ENCODE results near the gene MEDAG.

The MEDAG gene

DNA sequence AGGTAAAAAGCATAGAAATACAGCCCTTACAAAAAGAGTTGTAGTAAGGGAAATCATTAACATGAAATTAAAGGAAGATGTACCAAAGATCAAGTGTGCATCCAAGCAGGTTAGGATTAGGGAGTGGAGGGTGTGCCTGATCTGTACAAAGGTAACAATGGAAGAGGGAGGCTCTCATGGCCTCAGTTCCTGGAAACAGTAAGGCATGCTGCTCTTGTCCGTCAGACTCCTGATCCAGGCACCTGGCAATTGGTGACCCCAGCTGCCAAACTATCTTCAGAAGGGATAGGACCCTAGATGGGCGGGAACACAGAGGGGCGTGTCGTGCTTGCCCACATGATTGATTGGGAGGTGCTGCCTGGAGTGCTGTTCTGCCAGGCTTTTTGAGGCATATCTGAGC, 30.9 kb downstream of the MEDAG start:
- DNase-seq (ENCODE audit: low read depth in 2 of 2, low spot score in 1 of 2), result no peak

DNA sequence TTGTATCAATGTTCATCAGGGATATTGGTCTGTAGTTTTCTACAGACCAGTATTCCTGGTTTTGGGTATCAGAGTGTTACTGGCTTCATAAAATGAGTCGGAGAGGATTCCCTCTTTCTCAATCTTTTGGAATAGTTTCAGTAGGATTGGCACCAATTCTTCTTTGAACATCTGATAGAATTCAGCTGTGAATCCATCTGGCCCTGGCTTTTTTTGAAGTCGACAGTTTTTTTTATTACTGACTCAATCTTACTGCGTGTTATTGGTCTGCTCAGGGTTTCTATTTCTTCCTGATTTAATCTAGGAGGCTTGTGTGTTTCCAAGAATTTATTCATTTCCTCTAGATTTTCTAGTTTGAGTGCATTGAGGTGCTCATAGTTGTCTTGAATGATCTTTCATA, 37.8 kb downstream of the MEDAG start:
- no peak for DNase-seq (ENCODE audit: low read depth in 2 of 2, low spot score in 1 of 2)

- no peak for DNase-seq (ENCODE audit: low read depth in 2 of 2, low spot score in 1 of 2)
These were observed 51.3 kb downstream of the MEDAG start for GRCh38 chr13:30957258-30957943.

DNA sequence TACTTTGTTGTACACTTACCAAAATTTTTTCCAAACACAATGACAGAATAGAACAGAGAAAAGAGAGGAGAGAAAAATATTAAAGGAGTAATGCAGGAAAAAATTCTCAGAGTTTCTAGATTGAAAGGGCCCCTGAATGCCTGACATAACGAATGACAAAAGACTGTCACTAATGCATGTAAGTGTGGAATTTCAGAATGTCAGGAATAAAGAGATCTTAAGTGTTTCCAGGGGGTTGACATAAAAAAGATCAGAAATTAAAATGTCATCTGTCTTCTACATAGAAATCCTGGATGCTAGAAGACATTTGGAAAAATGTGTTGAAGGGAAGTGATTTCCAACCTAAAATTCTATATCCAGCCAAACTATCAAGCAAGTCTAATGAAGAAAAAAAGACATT, 53.6 kb downstream of the MEDAG start:
- no peak for DNase-seq (ENCODE audit: low read depth in 2 of 2, low spot score in 1 of 2)

DNA sequence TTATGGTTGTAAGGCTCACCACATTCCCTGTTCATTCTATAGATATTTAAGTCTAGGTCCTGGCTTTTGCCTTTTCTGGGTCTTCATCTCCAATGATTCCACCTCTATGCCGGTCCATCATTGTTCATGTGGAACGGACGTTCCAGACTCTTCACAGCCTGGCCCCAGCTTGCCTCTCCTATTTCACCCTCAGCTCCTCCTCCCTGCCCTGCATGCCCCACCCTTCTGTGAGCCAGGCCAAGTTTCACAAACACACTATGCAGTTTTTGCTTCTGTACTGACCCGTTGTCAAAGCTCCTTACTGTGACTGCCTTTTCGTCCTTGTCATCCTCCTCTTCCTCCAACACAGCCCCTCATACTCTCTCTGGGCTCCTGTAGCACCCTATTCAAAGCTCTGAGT, 57.7 kb downstream of the MEDAG start:
- no peak for DNase-seq (ENCODE audit: low read depth in 2 of 2, low spot score in 1 of 2)

DNA sequence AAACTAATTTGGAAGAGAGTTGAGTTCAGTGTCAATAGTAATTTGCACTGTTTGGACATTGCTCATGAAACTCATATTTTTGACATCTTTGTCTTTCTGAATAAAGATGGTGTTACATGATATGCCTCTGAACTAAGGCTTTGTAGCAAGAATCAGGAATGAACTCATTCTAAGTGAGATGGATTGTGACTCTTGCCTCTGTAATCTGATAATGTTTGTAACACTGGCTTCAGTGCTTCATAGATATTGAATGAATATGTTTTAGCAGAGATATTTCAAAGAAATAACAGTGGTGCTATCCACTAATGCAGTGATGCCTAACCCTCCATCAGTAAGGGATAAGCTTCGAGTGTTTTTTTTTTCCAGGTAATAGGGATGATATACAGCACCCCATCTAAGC, 59.3 kb downstream of the MEDAG start:
- DNase-seq (ENCODE audit: low read depth in 2 of 2, low spot score in 1 of 2), result no peak

- DNase-seq (ENCODE audit: low read depth in 2 of 2, low spot score in 1 of 2), result no peak
These were observed 60.0 kb downstream of the MEDAG start for GRCh38 chr13:30966101-30966500.

- no peak for DNase-seq (ENCODE audit: low read depth in 2 of 2, low spot score in 1 of 2)
These were observed 62.8 kb downstream of the MEDAG start for GRCh38 chr13:30968846-30969245.

- DNase-seq (ENCODE audit: low read depth in 2 of 2, low spot score in 1 of 2), result no peak
These were observed 65.5 kb downstream of the MEDAG start for GRCh38 chr13:30971575-30971974.

- DNase-seq (ENCODE audit: low read depth in 2 of 2, low spot score in 1 of 2), result no peak
These were observed 66.9 kb downstream of the MEDAG start for GRCh38 chr13:30972888-30973377.

GRCh38 chr13:30974350-30974749, 68.3 kb downstream of the MEDAG start:
- DNase-seq (ENCODE audit: low read depth in 2 of 2, low spot score in 1 of 2), result no peak

Measured in stimulated activated CD8-positive, alpha-beta memory T cell treated with anti-CD3 and anti-CD28 coated beads, Interleukin-4, amount 100 ng/mL, for 1 hour (primary cell).